Measurements from ENCODE around the gene AGFG2. TPM values are rescaled to one million over a fixed set of nuclear protein-coding genes. Genes with fewer than 3 reads are reported as not detected.

The AGFG2 gene
- total RNA-seq = 46.2 and 49.0 TPM in 2 replicates

GRCh38 chr7:100538654-100539435 is at the start of gene AGFG2:
AGFG2 (plus strand) TSS chr7:100539203; CDS start chr7:100539347, 144 bp downstream.

GRCh38 chr7:100573691-100574361 is 34.8 kb downstream of the AGFG2 start, which contains the start of gene SAP25:
SAP25 (minus strand) TSS chr7:100573900; CDS start chr7:100573742, 158 bp downstream.

GRCh38 chr7:100585511-100586265 is 46.7 kb downstream of the AGFG2 start, which contains the start of gene LRCH4:
LRCH4 (minus strand) TSS chr7:100586129; CDS start chr7:100586100, 29 bp downstream.

GRCh38 chr7:100586266-100587025 is 47.4 kb downstream of the AGFG2 start, which contains the start of gene FBXO24:
FBXO24 (plus strand) TSS chr7:100586328; CDS start chr7:100586626, 298 bp downstream.

GRCh38 chr7:100611983-100612729 is 73.2 kb downstream of the AGFG2 start, which contains the start of gene MOSPD3:
MOSPD3 (plus strand) TSS chr7:100612540; CDS start chr7:100612792, 252 bp downstream.

Other genes starting within 250 kb of the AGFG2 start
- gene SPDYE3, start 231.5 kb upstream of the AGFG2 start, total RNA-seq = 0.05 TPM in 1 of 2 replicates, not detected in the other
- gene PILRB, start 181.1 kb upstream of the AGFG2 start, total RNA-seq = 14.1 and 18.6 TPM in 2 replicates
- gene PILRA, start 165.7 kb upstream of the AGFG2 start, total RNA-seq = not detected in 2 replicates
- 0.60 and 0.98 TPM in 2 replicates for gene ZCWPW1, start 110.5 kb upstream of the AGFG2 start, total RNA-seq
- gene MEPCE, start 109.4 kb upstream of the AGFG2 start, total RNA-seq = 38.4 and 42.4 TPM in 2 replicates
- gene PPP1R35, start 102.7 kb upstream of the AGFG2 start, total RNA-seq = 26.4 and 38.2 TPM in 2 replicates
- gene SPACDR, start 74.9 kb upstream of the AGFG2 start, total RNA-seq = 0.87 and 3.4 TPM in 2 replicates
- 62.0 and 63.5 TPM in 2 replicates for gene TSC22D4, start 60.0 kb upstream of the AGFG2 start, total RNA-seq
- gene NYAP1, start 55.3 kb upstream of the AGFG2 start, total RNA-seq = 2.1 and 2.9 TPM in 2 replicates
- gene SAP25, start 34.7 kb downstream of the AGFG2 start, total RNA-seq = not detected in 2 replicates
- gene LRCH4, start 46.9 kb downstream of the AGFG2 start, total RNA-seq = 30.4 and 38.0 TPM in 2 replicates
- gene FBXO24, start 47.1 kb downstream of the AGFG2 start, total RNA-seq = 1.00 TPM in 1 of 2 replicates, not detected in the other
- 1.2 and 2.3 TPM in 2 replicates for gene PCOLCE, start 63.2 kb downstream of the AGFG2 start, total RNA-seq
- gene MOSPD3, start 73.3 kb downstream of the AGFG2 start, total RNA-seq = 13.2 and 16.8 TPM in 2 replicates
- under 0.01 and 0.44 TPM in 2 replicates for gene TFR2, start 102.3 kb downstream of the AGFG2 start, total RNA-seq
- not detected in 2 replicates for gene ACTL6B, start 117.2 kb downstream of the AGFG2 start, total RNA-seq
- gene GNB2, start 134.5 kb downstream of the AGFG2 start, total RNA-seq = 266 and 289 TPM in 2 replicates
- gene GIGYF1, start 155.0 kb downstream of the AGFG2 start, total RNA-seq = 12.0 and 14.1 TPM in 2 replicates
- 50.1 and 59.9 TPM in 2 replicates for gene POP7, start 166.9 kb downstream of the AGFG2 start, total RNA-seq
- gene EPO, start 181.3 kb downstream of the AGFG2 start, total RNA-seq = not detected in 2 replicates
- gene ZAN, start 194.4 kb downstream of the AGFG2 start, total RNA-seq = not detected in 2 replicates